SK-N-SH treated with all-trans-retinoic acid at 6 μM for 48 hours (cell line): Measurements from ENCODE around the gene RAB15.

Experiments used
- ARNTL ChIP-seq: fragments of 450-650 bp; formaldehyde crosslinking; IDR thresholded peaks from 2 replicates; pipeline ENCODE4 v1.5.0; 2020; ENCODE audit warnings: low read depth, mild to moderate bottlenecking, moderate library complexity, borderline replicate concordance
- ESRRG ChIP-seq: fragments of 250-450 bp; sonication (Bioruptor Pico); IDR thresholded peaks from 2 replicates; pipeline ENCODE4 v1.6.1; 2021; ENCODE audit warnings: mild to moderate bottlenecking
- GLIS3 ChIP-seq: fragments of 250-450 bp; sonication (Bioruptor Pico); IDR thresholded peaks from 2 replicates; pipeline ENCODE4 v1.5.0; 2020; ENCODE audit warnings: mild to moderate bottlenecking, moderate library complexity
- PPARA ChIP-seq: fragments of 250-450 bp; sonication (Bioruptor Pico); IDR thresholded peaks from 2 replicates; pipeline ENCODE4 v1.5.0; 2020; ENCODE audit warnings: mild to moderate bottlenecking, borderline replicate concordance
- ZC3H10 ChIP-seq: fragments of 250-450 bp; sonication (Bioruptor Pico); IDR thresholded peaks from 2 replicates; pipeline ENCODE4 v1.5.1; 2021; ENCODE audit warnings: mild to moderate bottlenecking, moderate library complexity
- ZFP3 ChIP-seq: fragments of 250-450 bp; sonication (Bioruptor Pico); IDR thresholded peaks from 2 replicates; pipeline ENCODE4 v1.5.0; 2020; ENCODE audit warnings: mild to moderate bottlenecking, moderate library complexity
- ZNF565 ChIP-seq: fragments of 450-650 bp; formaldehyde crosslinking; conservative IDR thresholded peaks from 2 replicates; pipeline ENCODE4 v1.5.0; 2020; ENCODE audit warnings: low read depth, mild to moderate bottlenecking, moderate library complexity
- ZNF8 ChIP-seq: fragments of 450-650 bp; formaldehyde crosslinking; IDR thresholded peaks from 2 replicates; pipeline ENCODE4 v1.5.0; 2020; ENCODE audit warnings: mild to moderate bottlenecking, moderate library complexity
- TF ChIP-seq, protein P1 (sequence below): fragments of 250-450 bp; sonication (Bioruptor Pico); IDR thresholded peaks from 2 replicates; pipeline ENCODE4 v1.5.0; 2020; ENCODE audit warnings: mild to moderate bottlenecking, moderate library complexity
- TF ChIP-seq, protein P2 (sequence below): fragments of 250-450 bp; sonication (Bioruptor Pico); IDR thresholded peaks from 2 replicates; pipeline ENCODE4 v1.5.1; 2020; ENCODE audit warnings: low read depth, mild to moderate bottlenecking, moderate library complexity
- TF ChIP-seq, protein P3 (sequence below): fragments of 250-450 bp; sonication (Bioruptor Pico); IDR thresholded peaks from 2 replicates; pipeline ENCODE4 v1.5.1; 2021; ENCODE audit warnings: mild to moderate bottlenecking, moderate library complexity
- TF ChIP-seq, protein P4 (sequence below): fragments of 250-450 bp; sonication (Bioruptor Pico); IDR thresholded peaks from 2 replicates; pipeline ENCODE4 v1.8.0; 2020; ENCODE audit warnings: mild to moderate bottlenecking, moderate library complexity, borderline replicate concordance

DNA sequence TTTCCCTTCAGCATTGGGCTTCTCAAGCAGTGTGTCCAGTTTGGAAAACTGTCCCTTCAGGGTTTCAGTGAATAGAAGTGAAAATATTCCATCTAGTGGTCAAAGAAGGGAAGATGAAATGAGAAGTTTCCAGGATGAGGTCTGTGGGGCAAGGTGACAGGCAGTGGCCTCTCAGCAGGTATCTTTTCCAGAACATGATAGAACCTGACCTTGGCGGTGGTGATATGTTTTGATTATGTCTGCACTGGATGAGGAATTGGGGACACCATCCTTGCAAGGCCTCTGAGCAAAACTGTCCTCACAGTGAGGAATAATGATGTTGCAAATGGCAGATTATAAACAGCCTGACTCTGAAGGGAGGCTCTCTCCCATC lies 34.3 kb downstream of the RAB15 start:
- TF ChIP-seq ARNTL (CRISPR knock-in tag) (no peak), ZFP3 (no peak), ZC3H10 (CRISPR knock-in tag) (no peak), ZNF565 (CRISPR knock-in tag) (no peak), PPARA (CRISPR knock-in tag) (no peak), ESRRG (no peak), GLIS3 (no peak), ZNF8 (CRISPR knock-in tag) (no peak)
- TF ChIP-seq, protein P1, sequence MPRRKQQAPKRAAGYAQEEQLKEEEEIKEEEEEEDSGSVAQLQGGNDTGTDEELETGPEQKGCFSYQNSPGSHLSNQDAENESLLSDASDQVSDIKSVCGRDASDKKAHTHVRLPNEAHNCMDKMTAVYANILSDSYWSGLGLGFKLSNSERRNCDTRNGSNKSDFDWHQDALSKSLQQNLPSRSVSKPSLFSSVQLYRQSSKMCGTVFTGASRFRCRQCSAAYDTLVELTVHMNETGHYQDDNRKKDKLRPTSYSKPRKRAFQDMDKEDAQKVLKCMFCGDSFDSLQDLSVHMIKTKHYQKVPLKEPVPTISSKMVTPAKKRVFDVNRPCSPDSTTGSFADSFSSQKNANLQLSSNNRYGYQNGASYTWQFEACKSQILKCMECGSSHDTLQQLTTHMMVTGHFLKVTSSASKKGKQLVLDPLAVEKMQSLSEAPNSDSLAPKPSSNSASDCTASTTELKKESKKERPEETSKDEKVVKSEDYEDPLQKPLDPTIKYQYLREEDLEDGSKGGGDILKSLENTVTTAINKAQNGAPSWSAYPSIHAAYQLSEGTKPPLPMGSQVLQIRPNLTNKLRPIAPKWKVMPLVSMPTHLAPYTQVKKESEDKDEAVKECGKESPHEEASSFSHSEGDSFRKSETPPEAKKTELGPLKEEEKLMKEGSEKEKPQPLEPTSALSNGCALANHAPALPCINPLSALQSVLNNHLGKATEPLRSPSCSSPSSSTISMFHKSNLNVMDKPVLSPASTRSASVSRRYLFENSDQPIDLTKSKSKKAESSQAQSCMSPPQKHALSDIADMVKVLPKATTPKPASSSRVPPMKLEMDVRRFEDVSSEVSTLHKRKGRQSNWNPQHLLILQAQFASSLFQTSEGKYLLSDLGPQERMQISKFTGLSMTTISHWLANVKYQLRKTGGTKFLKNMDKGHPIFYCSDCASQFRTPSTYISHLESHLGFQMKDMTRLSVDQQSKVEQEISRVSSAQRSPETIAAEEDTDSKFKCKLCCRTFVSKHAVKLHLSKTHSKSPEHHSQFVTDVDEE (CRISPR knock-in tag) = no peak
- TF ChIP-seq, protein P2, sequence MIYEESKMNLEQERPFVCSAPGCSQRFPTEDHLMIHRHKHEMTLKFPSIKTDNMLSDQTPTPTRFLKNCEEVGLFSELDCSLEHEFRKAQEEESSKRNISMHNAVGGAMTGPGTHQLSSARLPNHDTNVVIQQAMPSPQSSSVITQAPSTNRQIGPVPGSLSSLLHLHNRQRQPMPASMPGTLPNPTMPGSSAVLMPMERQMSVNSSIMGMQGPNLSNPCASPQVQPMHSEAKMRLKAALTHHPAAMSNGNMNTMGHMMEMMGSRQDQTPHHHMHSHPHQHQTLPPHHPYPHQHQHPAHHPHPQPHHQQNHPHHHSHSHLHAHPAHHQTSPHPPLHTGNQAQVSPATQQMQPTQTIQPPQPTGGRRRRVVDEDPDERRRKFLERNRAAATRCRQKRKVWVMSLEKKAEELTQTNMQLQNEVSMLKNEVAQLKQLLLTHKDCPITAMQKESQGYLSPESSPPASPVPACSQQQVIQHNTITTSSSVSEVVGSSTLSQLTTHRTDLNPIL (CRISPR knock-in tag) = no peak
- TF ChIP-seq, protein P3, sequence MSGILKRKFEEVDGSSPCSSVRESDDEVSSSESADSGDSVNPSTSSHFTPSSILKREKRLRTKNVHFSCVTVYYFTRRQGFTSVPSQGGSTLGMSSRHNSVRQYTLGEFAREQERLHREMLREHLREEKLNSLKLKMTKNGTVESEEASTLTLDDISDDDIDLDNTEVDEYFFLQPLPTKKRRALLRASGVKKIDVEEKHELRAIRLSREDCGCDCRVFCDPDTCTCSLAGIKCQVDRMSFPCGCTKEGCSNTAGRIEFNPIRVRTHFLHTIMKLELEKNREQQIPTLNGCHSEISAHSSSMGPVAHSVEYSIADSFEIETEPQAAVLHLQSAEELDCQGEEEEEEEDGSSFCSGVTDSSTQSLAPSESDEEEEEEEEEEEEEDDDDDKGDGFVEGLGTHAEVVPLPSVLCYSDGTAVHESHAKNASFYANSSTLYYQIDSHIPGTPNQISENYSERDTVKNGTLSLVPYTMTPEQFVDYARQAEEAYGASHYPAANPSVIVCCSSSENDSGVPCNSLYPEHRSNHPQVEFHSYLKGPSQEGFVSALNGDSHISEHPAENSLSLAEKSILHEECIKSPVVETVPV (CRISPR knock-in tag) = no peak
- TF ChIP-seq, protein P4, sequence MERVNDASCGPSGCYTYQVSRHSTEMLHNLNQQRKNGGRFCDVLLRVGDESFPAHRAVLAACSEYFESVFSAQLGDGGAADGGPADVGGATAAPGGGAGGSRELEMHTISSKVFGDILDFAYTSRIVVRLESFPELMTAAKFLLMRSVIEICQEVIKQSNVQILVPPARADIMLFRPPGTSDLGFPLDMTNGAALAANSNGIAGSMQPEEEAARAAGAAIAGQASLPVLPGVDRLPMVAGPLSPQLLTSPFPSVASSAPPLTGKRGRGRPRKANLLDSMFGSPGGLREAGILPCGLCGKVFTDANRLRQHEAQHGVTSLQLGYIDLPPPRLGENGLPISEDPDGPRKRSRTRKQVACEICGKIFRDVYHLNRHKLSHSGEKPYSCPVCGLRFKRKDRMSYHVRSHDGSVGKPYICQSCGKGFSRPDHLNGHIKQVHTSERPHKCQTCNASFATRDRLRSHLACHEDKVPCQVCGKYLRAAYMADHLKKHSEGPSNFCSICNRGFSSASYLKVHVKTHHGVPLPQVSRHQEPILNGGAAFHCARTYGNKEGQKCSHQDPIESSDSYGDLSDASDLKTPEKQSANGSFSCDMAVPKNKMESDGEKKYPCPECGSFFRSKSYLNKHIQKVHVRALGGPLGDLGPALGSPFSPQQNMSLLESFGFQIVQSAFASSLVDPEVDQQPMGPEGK (CRISPR knock-in tag) = no peak
